K562 (cell line): Measurements from ENCODE around the gene KRT77. TPM values are rescaled to one million over a fixed set of nuclear protein-coding genes. Genes with fewer than 3 reads are reported as not detected.

ENCODE experiments used
- BRF2 ChIP-seq: IDR thresholded peaks from 3 replicates; pipeline ENCODE4 v1.6.1; 2011; ENCODE audit warnings: borderline replicate concordance, mild to moderate bottlenecking; ENCODE audit not compliant: insufficient read length, insufficient read depth
- CSDE1 ChIP-seq, 2 experiments: fragments of 450-650 bp; IDR thresholded peaks; 2 replicates each; pipeline ENCODE4 v1.6.1; 2016; ENCODE audit warnings: mild to moderate bottlenecking in 1 of 2
- CTBP1 ChIP-seq: fragments of 450-650 bp; IDR thresholded peaks from 2 replicates; pipeline ENCODE4 v1.6.1; 2016; ENCODE audit warnings: borderline replicate concordance
- ERF ChIP-seq: fragments of 450-650 bp; formaldehyde crosslinking; IDR thresholded peaks from 2 replicates; pipeline ENCODE4 v1.4.0; 2020; ENCODE audit warnings: mild to moderate bottlenecking, mixed read lengths
- KDM1A ChIP-seq, 2 experiments: fragments of 450-650 bp; IDR thresholded peaks; 2 replicates each; pipeline ENCODE4 v1.6.1; 2016; ENCODE audit warnings: mild to moderate bottlenecking in 2 of 2
- KLF1 ChIP-seq: fragments of 450-650 bp; IDR thresholded peaks from 2 replicates; pipeline ENCODE4 v1.6.1; 2016; ENCODE audit warnings: missing genetic modification characterization, missing compliant biosample characterization
- NR2C1 ChIP-seq, 2 experiments: fragments of 450-650 bp; IDR thresholded peaks; 2 replicates each; pipeline ENCODE4 v1.6.1; 2017; ENCODE audit warnings: mild to moderate bottlenecking in 2 of 2, antibody characterized with exemption in 1 of 2, inconsistent platforms in 1 of 2, missing compliant biosample characterization in 1 of 2, missing genetic modification characterization in 1 of 2
- PTTG1 ChIP-seq: fragments of 450-650 bp; IDR thresholded peaks from 2 replicates; pipeline ENCODE4 v1.6.1; 2016; ENCODE audit warnings: low read depth, mild to moderate bottlenecking, missing genetic modification characterization, missing compliant biosample characterization
- RAD21 ChIP-seq, 2 experiments: fragments of 250-450 bp in 1 of 2; fragments of 450-650 bp in 1 of 2; sonication (Bioruptor Pico) in 1 of 2; formaldehyde crosslinking in 1 of 2; IDR thresholded peaks in 1 of 2; conservative IDR thresholded peaks in 1 of 2; 2 replicates each; pipeline versions ENCODE4 v1.4.0 to v1.8.0; 2020 to 2022; ENCODE audit warnings: mild to moderate bottlenecking in 2 of 2, moderate library complexity in 1 of 2
- RBM25 ChIP-seq: fragments of 200-400 bp; formaldehyde crosslinking; IDR thresholded peaks from 2 replicates; pipeline ENCODE4 v1.6.1; 2018; ENCODE audit warnings: low read length, low read depth, moderate library complexity; ENCODE audit not compliant: severe bottlenecking
- ZHX1 ChIP-seq: fragments of 150-350 bp; conservative IDR thresholded peaks from 2 replicates; pipeline ENCODE4 v1.6.1; 2014; ENCODE audit warnings: low read length
- ZNF239 ChIP-seq: fragments of 250-450 bp; sonication (Bioruptor Pico); IDR thresholded peaks from 2 replicates; pipeline ENCODE4 v1.4.0; 2020; ENCODE audit warnings: mild to moderate bottlenecking
- ZNF518B ChIP-seq: fragments of 250-450 bp; sonication (Bioruptor Pico); IDR thresholded peaks from 2 replicates; pipeline ENCODE4 v1.5.0; 2021; ENCODE audit warnings: mild to moderate bottlenecking, moderate library complexity
- polyA plus RNA-seq, 8 experiments: library from polyadenylated mRNA; depleted of rRNA in 4 of 8; stranded (reverse) in 5 of 8; unstranded in 3 of 8; fragments of >200 nt; fragmentation: Nextera tagmentation in 2 of 8; fragmentation: Illumina TruSeq in 1 of 8; extraction: Ambion mirVana in 2 of 8; extraction: Trizol in 1 of 8; gene quantifications; 2 replicates each; pipeline versions ENCODE4 v1.2.1 to v1.2.3, GENCODE V29; 2011 to 2014; ENCODE audit warnings: inconsistent platforms in 1 of 8, missing spikeins in 1 of 8
- total RNA-seq, 7 experiments: library from RNA; depleted of rRNA in 6 of 7; stranded (reverse); fragments of >200 nt in 6 of 7; fragmentation: Illumina TruSeq in 2 of 7; extraction: Trizol in 2 of 7; gene quantifications; 2 replicates each; pipeline versions ENCODE4 v1.2.1 to v1.2.3, GENCODE V29; 2011 to 2021; ENCODE audit warnings: low replicate concordance in 1 of 7

KRT77 gene
- total and polyA plus RNA-seq, 9 of the 15 experiments (the other 6 are each of a cell fraction or from before 2014, with no cell fraction given) = not detected

GRCh38 chr12:52663420-52663819, 39.9 kb downstream of the KRT77 start (continued):
- no peak for TF ChIP-seq ZHX1
- TF ChIP-seq ZNF239 (CRISPR knock-in tag) = 0 out of 2 replicates have a peak, but pooled peaks have one; percentile 18
- TF ChIP-seq KLF1 = no peak
- peak; percentile 84 for TF ChIP-seq RBM25
- no peak for TF ChIP-seq CTBP1
- TF ChIP-seq ZNF518B (CRISPR knock-in tag) = no peak
- no peak for TF ChIP-seq NR2C1 (IDR thresholded peaks at IDR 0.05)
- TF ChIP-seq NR2C1 (tag; IDR thresholded peaks at IDR 0.05) = 0 out of 2 replicates have a peak, but pooled peaks have one; percentile 9
- 0 out of 2 replicates have a peak, but pooled peaks have one; percentile 42 for TF ChIP-seq PTTG1 (tag)
- TF ChIP-seq CSDE1 (IDR thresholded peaks at IDR 0.05) = no peak
- TF ChIP-seq ERF = no peak
- peak; percentile 34 to 48 for TF ChIP-seq RAD21 (CRISPR knock-in tag; conservative IDR thresholded peaks at IDR 0.05 in 1 of 2, IDR thresholded peaks at IDR 0.05 in 1 of 2)
- no peak for TF ChIP-seq BRF2
- TF ChIP-seq KDM1A (IDR thresholded peaks at IDR 0.05) = peak in 1 of 2 experiments; percentile 23; a peak in 1 of 4 replicates
